Thyroid gland (tissue), 4 donors: ENCODE results near the gene ADARB1.

Source experiments
- POLR2A ChIP-seq, 2 donors: fragments of 450-650 bp; IDR thresholded peaks; one replicate each; pipeline ENCODE4 v1.6.1; 2017; ENCODE audit warnings: antibody characterized with exemption in 2 of 2, mild to moderate bottlenecking in 2 of 2, moderate library complexity in 1 of 2
- TF ChIP-seq, protein P1 (sequence below), 6 experiments: fragments of 200-600 bp in 3 of 6; fragments of 450-650 bp in 3 of 6; sonication (generic) in 3 of 6; IDR thresholded peaks; one replicate each; pipeline ENCODE4 v1.5.1; 2016 to 2019; ENCODE audit warnings: antibody characterized with exemption in 6 of 6, mild to moderate bottlenecking in 2 of 6, inconsistent platforms in 1 of 6, moderate library complexity in 1 of 6

- no peak for TF ChIP-seq POLR2A (IDR thresholded peaks at IDR 0.05)
- TF ChIP-seq, protein P1, sequence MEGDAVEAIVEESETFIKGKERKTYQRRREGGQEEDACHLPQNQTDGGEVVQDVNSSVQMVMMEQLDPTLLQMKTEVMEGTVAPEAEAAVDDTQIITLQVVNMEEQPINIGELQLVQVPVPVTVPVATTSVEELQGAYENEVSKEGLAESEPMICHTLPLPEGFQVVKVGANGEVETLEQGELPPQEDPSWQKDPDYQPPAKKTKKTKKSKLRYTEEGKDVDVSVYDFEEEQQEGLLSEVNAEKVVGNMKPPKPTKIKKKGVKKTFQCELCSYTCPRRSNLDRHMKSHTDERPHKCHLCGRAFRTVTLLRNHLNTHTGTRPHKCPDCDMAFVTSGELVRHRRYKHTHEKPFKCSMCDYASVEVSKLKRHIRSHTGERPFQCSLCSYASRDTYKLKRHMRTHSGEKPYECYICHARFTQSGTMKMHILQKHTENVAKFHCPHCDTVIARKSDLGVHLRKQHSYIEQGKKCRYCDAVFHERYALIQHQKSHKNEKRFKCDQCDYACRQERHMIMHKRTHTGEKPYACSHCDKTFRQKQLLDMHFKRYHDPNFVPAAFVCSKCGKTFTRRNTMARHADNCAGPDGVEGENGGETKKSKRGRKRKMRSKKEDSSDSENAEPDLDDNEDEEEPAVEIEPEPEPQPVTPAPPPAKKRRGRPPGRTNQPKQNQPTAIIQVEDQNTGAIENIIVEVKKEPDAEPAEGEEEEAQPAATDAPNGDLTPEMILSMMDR (IDR thresholded peaks at IDR 0.05): no peak
Measured at GRCh38 chr21:45234127-45234526, 159.7 kb downstream of the ADARB1 start.
